ENCODE data around the gene SPATA6.

The SPATA6 gene

GRCh38 chr1:48493970-48494769, 22.2 kb upstream of the SPATA6 start:
- CTCF ChIA-PET: interaction anchor here (0.5 kb wide), 1 partner anchor 400 kb away, joined by 3 read pairs; no protein-coding TSS in a partner anchor
- Histone ChIP-seq H3K4me1 (ENCODE audit: control insufficient read depth, insufficient read depth, low read length) (0 out of 2 replicates have a peak, but pooled peaks cover 3% of the 10 kb centered on the region), H3K4me3 (ENCODE audit: low read depth, low read length) (no peak overlapping the region), H3K27ac (ENCODE audit: extremely low read depth, low read depth, low read length) (no peak overlapping the region), H3K9me3 (ENCODE audit: control insufficient read depth, insufficient read depth, low read depth, low read length) (no peaks in the 10 kb centered on the region), H3K36me3 (ENCODE audit: control insufficient read depth in 2 of 2, insufficient read depth in 1 of 2, low read length in 2 of 2) (no peaks in the 10 kb centered on the region)
- POLR2A ChIA-PET: interaction anchor here (1.4 kb wide), 1 partner anchor 22 kb away, joined by 6 read pairs; the partner anchor contains the start of gene SPATA6
- TF ChIP-seq HOXD13 (CRISPR knock-in tag; IDR thresholded peaks at IDR 0.05; ENCODE audit: borderline replicate concordance) (no peak), ZNF530 (tag by site-specific recombination; IDR thresholded peaks at IDR 0.05; ENCODE audit: low read depth) (no peak), TCF7L2 (IDR thresholded peaks at IDR 0.05; ENCODE audit: borderline replicate concordance, low read depth, low read length) (no peak), ZNF777 (tag by site-specific recombination; IDR thresholded peaks at IDR 0.05; ENCODE audit: borderline replicate concordance) (no peak), ZNF843 (tag by site-specific recombination; IDR thresholded peaks at IDR 0.05) (0 out of 2 replicates have a peak, but pooled peaks have one; percentile 45), ZNF341 (tag by site-specific recombination; IDR thresholded peaks at IDR 0.05; ENCODE audit: low read depth) (peak; percentile 53), TRIM28 (IDR thresholded peaks at IDR 0.05; ENCODE audit: borderline replicate concordance, low read length) (peak; percentile 60; the same call in 1 of the 2 replicates), ZSCAN30 (tag by site-specific recombination; IDR thresholded peaks at IDR 0.05) (peak; percentile 77; the same call in 1 of the 2 replicates), ZNF324 (tag by site-specific recombination; IDR thresholded peaks at IDR 0.05) (no peak), ZBTB26 (tag by site-specific recombination; optimal IDR thresholded peaks at IDR 0.05) (no peak), ZNF280D (tag by site-specific recombination; IDR thresholded peaks at IDR 0.05) (no peak), ZNF561 (tag by site-specific recombination; IDR thresholded peaks at IDR 0.05; ENCODE audit: borderline replicate concordance) (0 out of 2 replicates have a peak, but pooled peaks have one; percentile 65), ZNF23 (tag by site-specific recombination; IDR thresholded peaks at IDR 0.05; ENCODE audit: borderline replicate concordance) (no peak), ZNF184 (tag by site-specific recombination; IDR thresholded peaks at IDR 0.05) (no peak), ZXDB (tag by site-specific recombination; IDR thresholded peaks at IDR 0.05) (peak; percentile 59; the same call in 1 of the 2 replicates), ZNF221 (tag by site-specific recombination; IDR thresholded peaks at IDR 0.05; ENCODE audit: borderline replicate concordance) (no peak), MZF1 (tag by site-specific recombination; IDR thresholded peaks at IDR 0.05; ENCODE audit: borderline replicate concordance) (peak; percentile 28; the same call in 1 of the 2 replicates), ZNF600 (tag by site-specific recombination; IDR thresholded peaks at IDR 0.05) (no peak), GFI1B (tag by site-specific recombination; IDR thresholded peaks at IDR 0.05) (no peak), KLF10 (tag by site-specific recombination; IDR thresholded peaks at IDR 0.05) (no peak), ZIC2 (tag by site-specific recombination; IDR thresholded peaks at IDR 0.05) (peak; percentile 88), ZNF549 (tag by site-specific recombination; IDR thresholded peaks at IDR 0.05) (peak; percentile 97)
- TF ChIP-seq, protein P1, sequence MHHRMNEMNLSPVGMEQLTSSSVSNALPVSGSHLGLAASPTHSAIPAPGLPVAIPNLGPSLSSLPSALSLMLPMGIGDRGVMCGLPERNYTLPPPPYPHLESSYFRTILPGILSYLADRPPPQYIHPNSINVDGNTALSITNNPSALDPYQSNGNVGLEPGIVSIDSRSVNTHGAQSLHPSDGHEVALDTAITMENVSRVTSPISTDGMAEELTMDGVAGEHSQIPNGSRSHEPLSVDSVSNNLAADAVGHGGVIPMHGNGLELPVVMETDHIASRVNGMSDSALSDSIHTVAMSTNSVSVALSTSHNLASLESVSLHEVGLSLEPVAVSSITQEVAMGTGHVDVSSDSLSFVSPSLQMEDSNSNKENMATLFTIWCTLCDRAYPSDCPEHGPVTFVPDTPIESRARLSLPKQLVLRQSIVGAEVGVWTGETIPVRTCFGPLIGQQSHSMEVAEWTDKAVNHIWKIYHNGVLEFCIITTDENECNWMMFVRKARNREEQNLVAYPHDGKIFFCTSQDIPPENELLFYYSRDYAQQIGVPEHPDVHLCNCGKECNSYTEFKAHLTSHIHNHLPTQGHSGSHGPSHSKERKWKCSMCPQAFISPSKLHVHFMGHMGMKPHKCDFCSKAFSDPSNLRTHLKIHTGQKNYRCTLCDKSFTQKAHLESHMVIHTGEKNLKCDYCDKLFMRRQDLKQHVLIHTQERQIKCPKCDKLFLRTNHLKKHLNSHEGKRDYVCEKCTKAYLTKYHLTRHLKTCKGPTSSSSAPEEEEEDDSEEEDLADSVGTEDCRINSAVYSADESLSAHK (tag by site-specific recombination; IDR thresholded peaks at IDR 0.05): peak; percentile 42; the same call in 1 of the 2 replicates
- TF ChIP-seq, protein P2, sequence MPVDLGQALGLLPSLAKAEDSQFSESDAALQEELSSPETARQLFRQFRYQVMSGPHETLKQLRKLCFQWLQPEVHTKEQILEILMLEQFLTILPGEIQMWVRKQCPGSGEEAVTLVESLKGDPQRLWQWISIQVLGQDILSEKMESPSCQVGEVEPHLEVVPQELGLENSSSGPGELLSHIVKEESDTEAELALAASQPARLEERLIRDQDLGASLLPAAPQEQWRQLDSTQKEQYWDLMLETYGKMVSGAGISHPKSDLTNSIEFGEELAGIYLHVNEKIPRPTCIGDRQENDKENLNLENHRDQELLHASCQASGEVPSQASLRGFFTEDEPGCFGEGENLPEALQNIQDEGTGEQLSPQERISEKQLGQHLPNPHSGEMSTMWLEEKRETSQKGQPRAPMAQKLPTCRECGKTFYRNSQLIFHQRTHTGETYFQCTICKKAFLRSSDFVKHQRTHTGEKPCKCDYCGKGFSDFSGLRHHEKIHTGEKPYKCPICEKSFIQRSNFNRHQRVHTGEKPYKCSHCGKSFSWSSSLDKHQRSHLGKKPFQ (tag by site-specific recombination; IDR thresholded peaks at IDR 0.05): peak; percentile 60; the same call in 1 of the 2 replicates
- TF ChIP-seq, protein P3, sequence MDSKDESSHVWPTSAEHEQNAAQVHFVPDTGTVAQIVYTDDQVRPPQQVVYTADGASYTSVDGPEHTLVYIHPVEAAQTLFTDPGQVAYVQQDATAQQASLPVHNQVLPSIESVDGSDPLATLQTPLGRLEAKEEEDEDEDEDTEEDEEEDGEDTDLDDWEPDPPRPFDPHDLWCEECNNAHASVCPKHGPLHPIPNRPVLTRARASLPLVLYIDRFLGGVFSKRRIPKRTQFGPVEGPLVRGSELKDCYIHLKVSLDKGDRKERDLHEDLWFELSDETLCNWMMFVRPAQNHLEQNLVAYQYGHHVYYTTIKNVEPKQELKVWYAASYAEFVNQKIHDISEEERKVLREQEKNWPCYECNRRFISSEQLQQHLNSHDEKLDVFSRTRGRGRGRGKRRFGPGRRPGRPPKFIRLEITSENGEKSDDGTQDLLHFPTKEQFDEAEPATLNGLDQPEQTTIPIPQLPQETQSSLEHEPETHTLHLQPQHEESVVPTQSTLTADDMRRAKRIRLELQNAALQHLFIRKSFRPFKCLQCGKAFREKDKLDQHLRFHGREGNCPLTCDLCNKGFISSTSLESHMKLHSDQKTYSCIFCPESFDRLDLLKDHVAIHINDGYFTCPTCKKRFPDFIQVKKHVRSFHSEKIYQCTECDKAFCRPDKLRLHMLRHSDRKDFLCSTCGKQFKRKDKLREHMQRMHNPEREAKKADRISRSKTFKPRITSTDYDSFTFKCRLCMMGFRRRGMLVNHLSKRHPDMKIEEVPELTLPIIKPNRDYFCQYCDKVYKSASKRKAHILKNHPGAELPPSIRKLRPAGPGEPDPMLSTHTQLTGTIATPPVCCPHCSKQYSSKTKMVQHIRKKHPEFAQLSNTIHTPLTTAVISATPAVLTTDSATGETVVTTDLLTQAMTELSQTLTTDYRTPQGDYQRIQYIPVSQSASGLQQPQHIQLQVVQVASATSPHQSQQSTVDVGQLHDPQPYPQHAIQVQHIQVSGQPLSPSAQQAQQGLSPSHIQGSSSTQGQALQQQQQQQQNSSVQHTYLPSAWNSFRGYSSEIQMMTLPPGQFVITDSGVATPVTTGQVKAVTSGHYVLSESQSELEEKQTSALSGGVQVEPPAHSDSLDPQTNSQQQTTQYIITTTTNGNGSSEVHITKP (tag by site-specific recombination; IDR thresholded peaks at IDR 0.05): peak; percentile 39; the same call in 1 of the 2 replicates
